ENCODE measurements around the gene RIOK1. TPM values are rescaled to one million over a fixed set of nuclear protein-coding genes. Genes with fewer than 3 reads are reported as not detected.
A peak's percentile ranks its signal among the peaks of the same experiment; 100 is the strongest.

Gene RIOK1
- total and polyA plus RNA-seq, 2 of the 13 experiments (the other 11 are each of a cell fraction or from before 2014, with no cell fraction given): 9.4 to 37.8 TPM

DNA sequence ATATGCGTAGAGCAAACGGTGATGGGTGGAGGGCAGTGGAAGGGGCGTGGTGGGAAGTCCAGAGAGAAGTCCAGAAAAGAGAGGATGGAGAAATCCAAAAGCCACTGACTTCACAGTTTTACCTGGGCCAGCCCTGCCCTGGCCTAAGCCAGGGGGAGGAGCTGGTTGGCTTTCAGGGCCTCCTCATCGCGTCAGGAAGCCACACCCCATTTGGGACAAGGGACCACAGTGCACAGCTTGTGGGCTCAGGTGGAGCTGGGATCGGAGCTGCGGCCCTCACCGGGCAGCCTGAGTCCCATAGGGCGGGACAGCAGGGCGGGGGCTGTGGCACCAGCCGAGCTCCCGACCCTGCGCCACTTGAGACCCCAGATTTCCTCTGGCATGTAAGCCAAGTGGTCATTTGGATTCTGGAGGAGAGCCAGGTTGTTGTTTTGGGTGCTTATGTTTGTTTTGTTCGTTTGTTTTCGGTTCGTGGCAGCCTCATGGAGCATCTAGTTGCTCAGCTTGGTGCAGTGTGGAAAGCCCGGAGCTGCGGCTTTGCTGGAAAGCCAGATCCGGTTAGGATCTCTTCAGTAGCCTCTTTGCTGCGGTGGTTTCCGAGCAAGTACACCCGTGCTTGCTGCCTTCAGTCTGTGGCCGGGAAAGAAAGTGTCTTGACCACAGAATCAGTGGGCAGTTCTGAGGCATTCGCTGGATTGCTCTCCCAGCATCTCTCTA is 42.2 kb downstream of the RIOK1 start (continued):
- TF ChIP-seq ZNF329 (CRISPR knock-in tag; IDR thresholded peaks at IDR 0.05; ENCODE audit: low read depth): no peak
- no peak for TF ChIP-seq CCAR2 (optimal IDR thresholded peaks at IDR 0.05; ENCODE audit: low read depth, low read length)
- no peak for TF ChIP-seq MIXL1 (CRISPR knock-in tag; IDR thresholded peaks at IDR 0.05)
- TF ChIP-seq ZNF138 (CRISPR knock-in tag; IDR thresholded peaks at IDR 0.05; ENCODE audit: low read depth): no peak
- TF ChIP-seq BORCS8-MEF2B (CRISPR knock-in tag; IDR thresholded peaks at IDR 0.05): no peak
- TF ChIP-seq, protein P1, sequence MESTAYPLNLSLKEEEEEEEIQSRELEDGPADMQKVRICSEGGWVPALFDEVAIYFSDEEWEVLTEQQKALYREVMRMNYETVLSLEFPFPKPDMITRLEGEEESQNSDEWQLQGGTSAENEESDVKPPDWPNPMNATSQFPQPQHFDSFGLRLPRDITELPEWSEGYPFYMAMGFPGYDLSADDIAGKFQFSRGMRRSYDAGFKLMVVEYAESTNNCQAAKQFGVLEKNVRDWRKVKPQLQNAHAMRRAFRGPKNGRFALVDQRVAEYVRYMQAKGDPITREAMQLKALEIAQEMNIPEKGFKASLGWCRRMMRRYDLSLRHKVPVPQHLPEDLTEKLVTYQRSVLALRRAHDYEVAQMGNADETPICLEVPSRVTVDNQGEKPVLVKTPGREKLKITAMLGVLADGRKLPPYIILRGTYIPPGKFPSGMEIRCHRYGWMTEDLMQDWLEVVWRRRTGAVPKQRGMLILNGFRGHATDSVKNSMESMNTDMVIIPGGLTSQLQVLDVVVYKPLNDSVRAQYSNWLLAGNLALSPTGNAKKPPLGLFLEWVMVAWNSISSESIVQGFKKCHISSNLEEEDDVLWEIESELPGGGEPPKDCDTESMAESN (CRISPR knock-in tag; conservative IDR thresholded peaks at IDR 0.05): 0 out of 2 replicates have a peak, but pooled peaks have one; percentile 30
- no peak for TF ChIP-seq ZMYM2 (CRISPR knock-in tag; IDR thresholded peaks at IDR 0.05)
- TF ChIP-seq ARNTL (CRISPR knock-in tag; IDR thresholded peaks at IDR 0.05): no peak
- TF ChIP-seq ZFP37 (CRISPR knock-in tag; IDR thresholded peaks at IDR 0.05; ENCODE audit: borderline replicate concordance): no peak
- TF ChIP-seq CEBPG (CRISPR knock-in tag; IDR thresholded peaks at IDR 0.05): no peak
- no peak for TF ChIP-seq NR2F2 (IDR thresholded peaks at IDR 0.05; ENCODE audit: borderline replicate concordance, low read depth)
- TF ChIP-seq ZNF20 (CRISPR knock-in tag; IDR thresholded peaks at IDR 0.05): 0 out of 2 replicates have a peak, but pooled peaks have one; percentile 56
- TF ChIP-seq, protein P2, sequence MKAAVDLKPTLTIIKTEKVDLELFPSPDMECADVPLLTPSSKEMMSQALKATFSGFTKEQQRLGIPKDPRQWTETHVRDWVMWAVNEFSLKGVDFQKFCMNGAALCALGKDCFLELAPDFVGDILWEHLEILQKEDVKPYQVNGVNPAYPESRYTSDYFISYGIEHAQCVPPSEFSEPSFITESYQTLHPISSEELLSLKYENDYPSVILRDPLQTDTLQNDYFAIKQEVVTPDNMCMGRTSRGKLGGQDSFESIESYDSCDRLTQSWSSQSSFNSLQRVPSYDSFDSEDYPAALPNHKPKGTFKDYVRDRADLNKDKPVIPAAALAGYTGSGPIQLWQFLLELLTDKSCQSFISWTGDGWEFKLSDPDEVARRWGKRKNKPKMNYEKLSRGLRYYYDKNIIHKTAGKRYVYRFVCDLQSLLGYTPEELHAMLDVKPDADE (CRISPR knock-in tag; IDR thresholded peaks at IDR 0.05): no peak
- no peak for TF ChIP-seq CBX5 (CRISPR knock-in tag; IDR thresholded peaks at IDR 0.05; ENCODE audit: borderline replicate concordance)
- TF ChIP-seq, protein P3, sequence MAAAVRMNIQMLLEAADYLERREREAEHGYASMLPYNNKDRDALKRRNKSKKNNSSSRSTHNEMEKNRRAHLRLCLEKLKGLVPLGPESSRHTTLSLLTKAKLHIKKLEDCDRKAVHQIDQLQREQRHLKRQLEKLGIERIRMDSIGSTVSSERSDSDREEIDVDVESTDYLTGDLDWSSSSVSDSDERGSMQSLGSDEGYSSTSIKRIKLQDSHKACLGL (CRISPR knock-in tag; IDR thresholded peaks at IDR 0.05): peak; percentile 65
- TF ChIP-seq, protein P4, sequence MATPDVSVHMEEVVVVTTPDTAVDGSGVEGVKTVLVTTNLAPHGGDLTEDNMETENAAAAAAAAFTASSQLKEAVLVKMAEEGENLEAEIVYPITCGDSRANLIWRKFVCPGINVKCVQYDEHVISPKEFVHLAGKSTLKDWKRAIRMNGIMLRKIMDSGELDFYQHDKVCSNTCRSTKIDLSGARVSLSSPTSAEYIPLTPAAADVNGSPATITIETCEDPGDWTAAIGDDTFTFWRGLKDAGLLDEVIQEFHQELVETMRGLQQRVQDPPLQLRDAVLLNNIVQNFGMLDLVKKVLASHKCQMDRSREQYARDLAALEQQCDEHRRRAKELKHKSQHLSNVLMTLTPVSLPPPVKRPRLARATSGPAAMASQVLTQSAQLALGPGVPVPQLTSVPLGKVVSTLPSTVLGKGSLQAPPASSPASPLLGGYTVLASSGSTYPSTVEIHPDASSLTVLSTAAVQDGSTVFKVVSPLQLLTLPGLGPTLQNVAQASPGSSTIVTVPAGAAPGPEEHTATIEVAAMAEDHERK (CRISPR knock-in tag; IDR thresholded peaks at IDR 0.05; ENCODE audit: low read depth): no peak
- no peak for TF ChIP-seq SIN3A (IDR thresholded peaks at IDR 0.05; ENCODE audit: borderline replicate concordance, low read depth, low read length)
- 0 out of 2 replicates have a peak, but pooled peaks have one; percentile 13 for TF ChIP-seq ZSCAN29 (CRISPR knock-in tag; conservative IDR thresholded peaks at IDR 0.05)
- TF ChIP-seq, protein P5, sequence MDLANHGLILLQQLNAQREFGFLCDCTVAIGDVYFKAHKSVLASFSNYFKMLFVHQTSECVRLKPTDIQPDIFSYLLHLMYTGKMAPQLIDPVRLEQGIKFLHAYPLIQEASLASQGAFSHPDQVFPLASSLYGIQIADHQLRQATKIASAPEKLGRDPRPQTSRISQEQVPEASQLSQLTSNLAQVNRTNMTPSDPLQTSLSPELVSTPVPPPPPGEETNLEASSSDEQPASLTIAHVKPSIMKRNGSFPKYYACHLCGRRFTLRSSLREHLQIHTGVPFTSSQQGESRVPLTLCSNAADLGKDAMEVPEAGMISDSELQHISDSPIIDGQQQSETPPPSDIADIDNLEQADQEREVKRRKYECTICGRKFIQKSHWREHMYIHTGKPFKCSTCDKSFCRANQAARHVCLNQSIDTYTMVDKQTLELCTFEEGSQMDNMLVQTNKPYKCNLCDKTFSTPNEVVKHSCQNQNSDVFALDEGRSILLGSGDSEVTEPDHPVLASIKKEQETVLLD (CRISPR knock-in tag; IDR thresholded peaks at IDR 0.05; ENCODE audit: low read depth): no peak
- no peak for TF ChIP-seq TMF1 (CRISPR knock-in tag; IDR thresholded peaks at IDR 0.05; ENCODE audit: low read depth)
- TF ChIP-seq, protein P6, sequence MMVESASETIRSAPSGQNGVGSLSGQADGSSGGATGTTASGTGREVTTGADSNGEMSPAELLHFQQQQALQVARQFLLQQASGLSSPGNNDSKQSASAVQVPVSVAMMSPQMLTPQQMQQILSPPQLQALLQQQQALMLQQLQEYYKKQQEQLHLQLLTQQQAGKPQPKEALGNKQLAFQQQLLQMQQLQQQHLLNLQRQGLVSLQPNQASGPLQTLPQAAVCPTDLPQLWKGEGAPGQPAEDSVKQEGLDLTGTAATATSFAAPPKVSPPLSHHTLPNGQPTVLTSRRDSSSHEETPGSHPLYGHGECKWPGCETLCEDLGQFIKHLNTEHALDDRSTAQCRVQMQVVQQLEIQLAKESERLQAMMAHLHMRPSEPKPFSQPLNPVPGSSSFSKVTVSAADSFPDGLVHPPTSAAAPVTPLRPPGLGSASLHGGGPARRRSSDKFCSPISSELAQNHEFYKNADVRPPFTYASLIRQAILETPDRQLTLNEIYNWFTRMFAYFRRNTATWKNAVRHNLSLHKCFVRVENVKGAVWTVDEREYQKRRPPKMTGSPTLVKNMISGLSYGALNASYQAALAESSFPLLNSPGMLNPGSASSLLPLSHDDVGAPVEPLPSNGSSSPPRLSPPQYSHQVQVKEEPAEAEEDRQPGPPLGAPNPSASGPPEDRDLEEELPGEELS (CRISPR knock-in tag; IDR thresholded peaks at IDR 0.05): no peak

All from HepG2 (cell line).